CD4-positive, alpha-beta memory T cell (primary cell): ENCODE measurements around the gene RASSF5. TPM values are rescaled to one million over a fixed set of nuclear protein-coding genes. Genes with fewer than 3 reads are reported as not detected.

Source experiments
- CTCF ChIA-PET: fragments of 350-600 bp; sonication (Branson Sonifier 250); formaldehyde crosslinking; loops from one replicate; lab custom pipeline; 2021; ENCODE audit warnings: inconsistent platforms; ENCODE audit not compliant: partially characterized antibody; lab: Charles Lee
- POLR2A ChIA-PET: fragments of 350-600 bp; sonication (Branson Sonifier 250); formaldehyde crosslinking; loops from one replicate; lab custom pipeline; 2021; ENCODE audit not compliant: partially characterized antibody; lab: Charles Lee
- DNase-seq, 5 donors: peaks; one replicate each; pipeline versions ENCODE4 v3.0.0 to v3.0.0-alpha.2; 2020 to 2022; ENCODE audit warnings: mixed read lengths in 1 of 5
- H3K27ac ChIP-seq: one replicate; pipeline ENCODE4 v1.7.0; 2013; ENCODE audit warnings: low read depth, low read length
- H3K27me3 ChIP-seq: 2 replicates; pipeline ENCODE4 v1.7.0; 2013; ENCODE audit warnings: mild to moderate bottlenecking, low read length, moderate library complexity; ENCODE audit not compliant: insufficient read depth
- H3K36me3 ChIP-seq: 2 replicates; pipeline ENCODE4 v1.7.0; 2013; ENCODE audit warnings: mild to moderate bottlenecking, low read length, moderate library complexity; ENCODE audit not compliant: insufficient read depth
- H3K4me1 ChIP-seq: 2 replicates; pipeline ENCODE4 v1.7.0; 2013; ENCODE audit warnings: mild to moderate bottlenecking, low read length, moderate library complexity; ENCODE audit not compliant: insufficient read depth
- H3K4me3 ChIP-seq, 2 donors: one replicate each; pipeline ENCODE4 v1.7.0; 2013; ENCODE audit warnings: low read length in 2 of 2, mild to moderate bottlenecking in 1 of 2
- H3K9me3 ChIP-seq, 2 donors: one replicate each; pipeline ENCODE4 v1.7.0; 2013; ENCODE audit warnings: low read length in 2 of 2, control low read depth in 1 of 2; ENCODE audit not compliant: control insufficient read depth in 1 of 2
- H3K27ac Mint-ChIP-seq, 7 donors: one replicate each; pipeline ENCODE4 v1.8.0; 2020 to 2021; ENCODE audit warnings: mixed read lengths in 7 of 7, mild to moderate bottlenecking in 6 of 7, inconsistent platforms in 3 of 7, moderate library complexity in 3 of 7
- H3K27me3 Mint-ChIP-seq, 2 donors: one replicate each; pipeline ENCODE4 v1.8.0; 2020 to 2021; ENCODE audit warnings: mixed read lengths in 2 of 2
- H3K36me3 Mint-ChIP-seq, 2 donors: one replicate each; pipeline ENCODE4 v1.8.0; 2020 to 2021; ENCODE audit warnings: mixed read lengths in 2 of 2, inconsistent platforms in 1 of 2, mild to moderate bottlenecking in 1 of 2
- H3K4me1 Mint-ChIP-seq, 4 donors: one replicate each; pipeline ENCODE4 v1.8.0; 2020 to 2021; ENCODE audit warnings: mixed read lengths in 4 of 4, mild to moderate bottlenecking in 1 of 4
- H3K4me3 Mint-ChIP-seq, 8 donors: one replicate each; pipeline ENCODE4 v1.8.0; 2020 to 2021; ENCODE audit warnings: mixed read lengths in 8 of 8, mild to moderate bottlenecking in 7 of 8, moderate library complexity in 6 of 8, inconsistent platforms in 3 of 8
- H3K9me3 Mint-ChIP-seq, 8 donors: one replicate each; pipeline ENCODE4 v1.8.0; 2020 to 2021; ENCODE audit warnings: mixed read lengths in 8 of 8, mild to moderate bottlenecking in 5 of 8, inconsistent platforms in 3 of 8, moderate library complexity in 1 of 8
- intact Hi-C: fragments of 100-400 bp; cut with micrococcal nuclease; formaldehyde crosslinking; loops from one replicate; pipeline ENCODE4 v1.15.1; 2023
- polyA plus RNA-seq, 2 donors: library from polyadenylated mRNA; unstranded; fragments of 300-500 nt; fragmentation: Illumina TruSeq; gene quantifications; one replicate each; pipeline ENCODE4 v1.2.3, GENCODE V29; 2021
- total RNA-seq, 2 experiments: library from RNA; stranded (reverse); gene quantifications; one replicate each; pipeline ENCODE4 v1.2.3, GENCODE V29; 2021

The RASSF5 gene
- total and polyA plus RNA-seq, 4 experiments from 2014 or later, result 186 to 298 (median 220) TPM

DNA sequence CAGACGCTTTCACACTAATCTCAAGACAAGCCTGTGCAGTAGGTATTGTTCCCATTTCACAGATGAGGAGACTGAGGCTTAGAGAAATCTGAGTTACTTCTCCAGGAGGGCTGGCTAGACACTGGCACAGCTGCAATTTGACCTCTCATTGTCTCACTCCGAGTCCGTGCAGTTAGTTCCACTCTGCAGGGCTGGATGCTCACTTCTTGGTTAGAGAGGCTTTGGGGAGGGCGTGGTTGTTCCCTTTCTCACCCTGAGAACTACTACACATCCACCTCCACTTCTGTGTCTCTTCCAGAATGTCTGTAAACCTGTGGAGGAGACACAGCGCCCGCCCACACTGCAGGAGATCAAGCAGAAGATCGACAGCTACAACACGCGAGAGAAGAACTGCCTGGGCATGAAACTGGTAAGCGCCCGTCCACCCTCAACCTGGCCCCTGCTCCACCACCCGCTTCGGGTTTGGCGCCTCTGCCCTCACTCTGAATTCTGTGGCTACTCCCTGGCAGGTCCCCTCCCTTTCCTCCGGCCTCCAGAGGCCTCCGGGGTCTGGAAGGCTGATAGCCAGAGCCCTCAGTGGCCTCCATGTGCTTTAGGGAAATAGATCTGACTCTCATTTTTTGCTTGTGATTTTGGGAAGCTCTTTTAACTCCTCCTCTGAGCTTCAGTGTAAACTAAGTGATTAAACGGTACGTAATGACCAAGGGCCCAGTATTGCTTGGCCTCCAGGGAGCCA lies 75.8 kb downstream of the RASSF5 start:
- Mint-ChIP-seq H3K27ac (peak overlapping the region; percentile 93 to 99 (median 97)), H3K4me1 (peaks cover 55 to 78% (median 62%) of the 10 kb centered on the region in 4 donors), H3K27me3 (no peaks in the 10 kb centered on the region), H3K36me3 (peaks cover 43 to 85% of the 10 kb centered on the region in 2 donors), H3K9me3 (peaks cover 0 to 2% (median 0%) of the 10 kb centered on the region in 8 donors), H3K4me3 (peak overlapping the region; percentile 71 to 92 (median 84))
- H3K9me3 ChIP-seq, result no peaks in the 10 kb centered on the region
- H3K4me1 ChIP-seq, result peaks cover 68% of the 10 kb centered on the region
- ChIA-PET POLR2A (interaction anchor here (0.8 to 19.2 kb wide), 8 partner anchors 23 to 121 kb away, joined by 3 to 786 read pairs (median 4); partner anchors contain the start of genes EIF2D and IKBKE), CTCF (interaction anchor here (0.6 to 18.9 kb wide), 26 partner anchors 8 to 120 kb away, joined by 3 to 550 read pairs (median 6); partner anchors contain the start of genes EIF2D and IKBKE)
- intact Hi-C loops, result loop anchor here (1.0 to 2.0 kb wide), 5 partner anchors 14 to 121 kb away; partner anchors contain the start of gene RASSF5
- no peaks in the 10 kb centered on the region for H3K27me3 ChIP-seq
- peaks cover 59% of the 10 kb centered on the region for H3K36me3 ChIP-seq
- H3K27ac ChIP-seq, result peak overlapping the region; percentile 89
- DNase-seq, result peak in 1 of 5 donors; percentile 54
- no peak overlapping the region for H3K4me3 ChIP-seq

DNA sequence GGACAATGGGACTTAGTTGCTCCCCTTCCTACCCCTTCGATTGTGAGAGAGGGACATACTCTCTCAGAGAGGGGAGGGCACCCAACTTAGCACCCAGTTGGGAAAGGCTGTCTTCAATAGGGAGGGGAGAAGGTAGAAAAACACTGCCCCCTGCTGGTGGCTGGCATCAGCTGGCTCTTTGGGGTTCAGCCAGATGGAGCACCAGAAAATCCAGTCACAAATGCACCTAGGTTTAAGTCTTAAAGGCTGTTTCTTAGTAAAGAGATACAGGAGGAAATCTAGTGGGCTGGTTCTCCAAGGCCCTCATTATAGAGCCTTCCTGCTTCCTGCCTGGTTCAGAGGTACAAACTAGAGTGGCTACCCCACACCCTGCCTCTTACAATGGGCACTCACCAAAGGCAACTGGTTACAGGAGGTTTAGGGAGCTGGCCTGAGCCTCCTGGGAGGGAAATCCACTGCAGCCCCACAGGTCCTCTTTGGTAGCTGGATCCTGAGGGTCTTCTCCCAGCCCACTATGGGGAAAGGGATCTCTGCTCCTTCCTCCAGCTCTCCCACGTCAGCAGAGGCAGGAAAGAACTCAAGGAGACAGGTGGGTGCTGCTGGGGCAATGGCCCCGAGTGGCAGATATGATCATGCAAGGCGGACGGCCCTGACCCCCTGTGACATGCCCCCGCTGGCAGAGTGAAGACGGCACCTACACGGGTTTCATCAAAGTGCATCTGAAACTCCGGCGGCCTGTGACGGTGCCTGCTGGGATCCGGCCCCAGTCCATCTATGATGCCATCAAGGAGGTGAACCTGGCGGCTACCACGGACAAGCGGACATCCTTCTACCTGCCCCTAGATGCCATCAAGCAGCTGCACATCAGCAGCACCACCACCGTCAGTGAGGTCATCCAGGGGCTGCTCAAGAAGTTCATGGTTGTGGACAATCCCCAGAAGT lies 76.6 kb downstream of the RASSF5 start:
- Mint-ChIP-seq H3K36me3 (peaks cover 43 to 87% of the 10 kb centered on the region in 2 donors), H3K27me3 (no peaks in the 10 kb centered on the region), H3K27ac (peak overlapping the region; percentile 93 to 99 (median 97)), H3K4me3 (peak overlapping the region; percentile 71 to 92 (median 84)), H3K9me3 (peaks cover 0 to 2% (median 0%) of the 10 kb centered on the region in 8 donors), H3K4me1 (peaks cover 52 to 78% (median 59%) of the 10 kb centered on the region in 4 donors)
- ChIA-PET POLR2A (interaction anchor here (0.9 to 19.2 kb wide), 8 partner anchors 24 to 122 kb away, joined by 3 to 786 read pairs (median 4); partner anchors contain the start of genes EIF2D and IKBKE), CTCF (interaction anchor here (0.6 to 18.9 kb wide), 28 partner anchors 8 to 121 kb away, joined by 3 to 550 read pairs (median 6); partner anchors contain the start of genes EIF2D and IKBKE)
- H3K9me3 ChIP-seq, result no peaks in the 10 kb centered on the region
- peaks cover 67% of the 10 kb centered on the region for H3K36me3 ChIP-seq
- intact Hi-C loops, result loop anchor here (1.0 to 2.0 kb wide), 5 partner anchors 15 to 122 kb away; partner anchors contain the start of gene RASSF5
- peaks cover 68% of the 10 kb centered on the region for H3K4me1 ChIP-seq
- H3K27me3 ChIP-seq, result no peaks in the 10 kb centered on the region
- no peak overlapping the region for H3K4me3 ChIP-seq
- DNase-seq, result peak; percentile 78 to 86 (median 82)
- peak overlapping the region; percentile 89 for H3K27ac ChIP-seq

DNA sequence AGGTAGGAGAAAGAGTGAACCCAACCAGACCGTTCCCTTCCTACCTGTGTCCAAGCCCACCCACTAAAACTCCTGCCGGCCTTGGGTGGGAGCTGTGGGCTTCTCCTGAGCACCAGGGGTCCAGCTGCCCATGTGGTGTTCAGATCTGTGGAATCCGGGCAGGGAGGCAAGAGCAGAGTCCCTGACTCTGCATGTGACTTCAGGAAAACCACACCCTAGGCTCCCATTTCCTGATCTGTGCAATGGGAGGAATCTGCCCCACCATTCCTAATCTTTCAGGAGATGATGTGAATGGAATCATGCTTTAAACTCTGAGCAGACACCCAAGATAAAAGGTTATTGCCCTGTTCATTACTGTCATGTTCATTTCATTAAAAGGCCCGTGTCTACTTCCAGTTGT lies 77.4 kb downstream of the RASSF5 start:
- H3K4me3 Mint-ChIP-seq, result no peak overlapping the region

DNA sequence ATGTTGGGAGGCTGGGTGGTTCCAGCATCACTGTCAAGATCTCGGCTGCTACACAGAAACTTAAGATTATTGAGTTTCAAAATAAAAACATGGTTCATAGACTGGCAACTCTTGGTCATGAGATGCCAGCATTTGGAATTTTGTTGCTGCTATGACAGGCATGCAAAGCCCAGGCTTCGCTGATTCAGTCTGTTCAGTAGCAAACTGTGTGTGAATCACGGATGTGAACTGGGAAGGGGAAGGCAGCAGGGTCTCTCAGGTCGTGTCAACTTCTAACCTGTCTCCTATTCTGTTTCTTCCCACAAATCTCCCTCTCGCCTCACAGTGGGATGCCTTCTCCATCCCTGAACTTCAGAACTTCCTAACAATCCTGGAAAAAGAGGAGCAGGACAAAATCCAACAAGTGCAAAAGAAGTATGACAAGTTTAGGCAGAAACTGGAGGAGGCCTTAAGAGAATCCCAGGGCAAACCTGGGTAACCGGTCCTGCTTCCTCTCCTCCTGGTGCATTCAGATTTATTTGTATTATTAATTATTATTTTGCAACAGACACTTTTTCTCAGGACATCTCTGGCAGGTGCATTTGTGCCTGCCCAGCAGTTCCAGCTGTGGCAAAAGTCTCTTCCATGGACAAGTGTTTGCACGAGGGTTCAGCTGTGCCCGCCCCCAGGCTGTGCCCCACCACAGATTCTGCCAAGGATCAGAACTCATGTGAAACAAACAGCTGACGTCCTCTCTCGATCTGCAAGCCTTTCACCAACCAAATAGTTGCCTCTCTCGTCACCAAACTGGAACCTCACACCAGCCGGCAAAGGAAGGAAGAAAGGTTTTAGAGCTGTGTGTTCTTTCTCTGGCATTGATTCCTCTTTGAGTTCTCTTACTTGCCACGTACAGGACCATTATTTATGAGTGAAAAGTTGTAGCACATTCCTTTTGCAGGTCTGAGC lies 79.4 kb downstream of the RASSF5 start:
- Histone ChIP-seq H3K36me3 (peaks cover 77% of the 10 kb centered on the region), H3K4me1 (peaks cover 65% of the 10 kb centered on the region), H3K4me3 (no peak overlapping the region), H3K27ac (no peak overlapping the region), H3K9me3 (no peaks in the 10 kb centered on the region), H3K27me3 (no peaks in the 10 kb centered on the region)
- H3K27me3 Mint-ChIP-seq, result no peaks in the 10 kb centered on the region
- intact Hi-C loops, result no loop called here
- POLR2A ChIA-PET, result interaction anchor here (0.9 to 19.2 kb wide), 3 partner anchors 27 to 79 kb away, joined by 3 to 786 read pairs (median 3); partner anchors contain the start of gene RASSF5
- no peak overlapping the region for H3K4me3 Mint-ChIP-seq
- no peak for DNase-seq
- H3K36me3 Mint-ChIP-seq, result peaks cover 35 to 87% of the 10 kb centered on the region in 2 donors
- no peaks in the 10 kb centered on the region for H3K9me3 Mint-ChIP-seq
- CTCF ChIA-PET, result interaction anchor here (1.1 to 18.9 kb wide), 9 partner anchors 13 to 125 kb away, joined by 3 to 550 read pairs (median 24); partner anchors contain the start of gene EIF2D
- H3K4me1 Mint-ChIP-seq, result peaks cover 45 to 75% (median 53%) of the 10 kb centered on the region in 4 donors
- H3K27ac Mint-ChIP-seq, result peak overlapping the region in 6 of 7 donors; percentile 59 to 93 (median 76)

More for the DNA sequence above, 77.4 kb downstream of the RASSF5 start:
- Histone ChIP-seq H3K9me3 (no peaks in the 10 kb centered on the region), H3K27ac (no peak overlapping the region), H3K4me1 (peaks cover 68% of the 10 kb centered on the region), H3K36me3 (peaks cover 74% of the 10 kb centered on the region), H3K4me3 (no peak overlapping the region), H3K27me3 (no peaks in the 10 kb centered on the region)
- Mint-ChIP-seq H3K9me3 (peaks cover 0 to 2% (median 0%) of the 10 kb centered on the region in 8 donors), H3K27ac (peak overlapping the region; percentile 47 to 93 (median 78)), H3K36me3 (peaks cover 43 to 90% of the 10 kb centered on the region in 2 donors), H3K27me3 (no peaks in the 10 kb centered on the region), H3K4me1 (peaks cover 48 to 76% (median 58%) of the 10 kb centered on the region in 4 donors)
- ChIA-PET POLR2A (interaction anchor here (8.6 to 19.2 kb wide), 2 partner anchors 25 to 40 kb away, joined by 82 to 786 read pairs; no protein-coding TSS in a partner anchor), CTCF (interaction anchor here (0.7 to 18.9 kb wide), 16 partner anchors 7 to 122 kb away, joined by 3 to 550 read pairs (median 12); partner anchors contain the start of genes EIF2D and IKBKE)
- intact Hi-C loops, result no loop called here
- no peak for DNase-seq

DNA sequence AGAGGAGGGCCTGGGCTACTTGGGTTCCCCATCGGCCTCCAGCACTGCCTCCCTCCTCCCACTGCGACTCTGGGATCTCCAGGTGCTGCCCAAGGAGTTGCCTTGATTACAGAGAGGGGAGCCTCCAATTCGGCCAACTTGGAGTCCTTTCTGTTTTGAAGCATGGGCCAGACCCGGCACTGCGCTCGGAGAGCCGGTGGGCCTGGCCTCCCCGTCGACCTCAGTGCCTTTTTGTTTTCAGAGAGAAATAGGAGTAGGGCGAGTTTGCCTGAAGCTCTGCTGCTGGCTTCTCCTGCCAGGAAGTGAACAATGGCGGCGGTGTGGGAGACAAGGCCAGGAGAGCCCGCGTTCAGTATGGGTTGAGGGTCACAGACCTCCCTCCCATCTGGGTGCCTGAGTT lies 80.6 kb downstream of the RASSF5 start:
- no peak for DNase-seq
- H3K27me3 Mint-ChIP-seq, result no peaks in the 10 kb centered on the region
- peaks cover 36 to 73% (median 43%) of the 10 kb centered on the region in 4 donors for H3K4me1 Mint-ChIP-seq
- Histone ChIP-seq H3K36me3 (peaks cover 81% of the 10 kb centered on the region), H3K4me1 (peaks cover 53% of the 10 kb centered on the region), H3K4me3 (no peak overlapping the region), H3K27me3 (no peaks in the 10 kb centered on the region), H3K27ac (no peak overlapping the region), H3K9me3 (no peaks in the 10 kb centered on the region)
- peaks cover 43 to 91% of the 10 kb centered on the region in 2 donors for H3K36me3 Mint-ChIP-seq
- ChIA-PET CTCF (interaction anchor here (2.0 to 18.9 kb wide), 4 partner anchors 8 to 44 kb away, joined by 9 to 550 read pairs (median 227); no protein-coding TSS in a partner anchor), POLR2A (interaction anchor here (0.9 to 19.2 kb wide), 4 partner anchors 11 to 81 kb away, joined by 3 to 786 read pairs (median 4); partner anchors contain the start of gene RASSF5)
- intact Hi-C loops, result no loop called here
- H3K27ac Mint-ChIP-seq, result peak overlapping the region in 5 of 7 donors; percentile 20 to 94 (median 59)
- no peak overlapping the region for H3K4me3 Mint-ChIP-seq
- no peaks in the 10 kb centered on the region for H3K9me3 Mint-ChIP-seq
